Raji (cell line): Measurements from ENCODE around the gene NHLRC4.

Experiments used
- POLR2A ChIP-seq: IDR thresholded peaks from 2 replicates; pipeline ENCODE4 v1.6.1; 2011; ENCODE audit warnings: low read depth, low read length, control low read depth; ENCODE audit not compliant: insufficient read depth

Gene NHLRC4

GRCh38 chr16:565419-566330, 1.1 kb upstream of the NHLRC4 start:
- TF ChIP-seq POLR2A, result no peak

- no peak for TF ChIP-seq POLR2A
These were observed 810 bp downstream of the NHLRC4 start for GRCh38 chr16:567373-568256.

- no peak for TF ChIP-seq POLR2A
These were observed 1.8 kb downstream of the NHLRC4 start for GRCh38 chr16:568401-569258.

- TF ChIP-seq POLR2A, result peak; percentile 67; the same call in 1 of the 2 replicates
These were observed 2.8 kb downstream of the NHLRC4 start, which contains the start of gene PIGQ for GRCh38 chr16:569445-570254. Gene PIGQ (plus strand): TSS chr16:569968. CDS start chr16:574075, 4,107 bp downstream.

GRCh38 chr16:572865-573650, 6.3 kb downstream of the NHLRC4 start:
- TF ChIP-seq POLR2A, result no peak

GRCh38 chr16:574021-574760, 7.4 kb downstream of the NHLRC4 start:
- TF ChIP-seq POLR2A, result no peak

GRCh38 chr16:575354-576196, 8.8 kb downstream of the NHLRC4 start:
- TF ChIP-seq POLR2A, result no peak

- no peak for TF ChIP-seq POLR2A
These were observed 9.5 kb downstream of the NHLRC4 start for GRCh38 chr16:576197-576822.

- TF ChIP-seq POLR2A, result no peak
These were observed 10.0 kb downstream of the NHLRC4 start for GRCh38 chr16:576823-577201.

GRCh38 chr16:577796-578195, 11.0 kb downstream of the NHLRC4 start:
- no peak for TF ChIP-seq POLR2A

- TF ChIP-seq POLR2A, result no peak
These were observed 11.5 kb downstream of the NHLRC4 start for GRCh38 chr16:578232-578869.

GRCh38 chr16:578870-579405, 12.1 kb downstream of the NHLRC4 start:
- TF ChIP-seq POLR2A, result no peak
